Measurements from ENCODE around the gene SEPTIN6.

- no peak for TF ChIP-seq CTCF (IDR thresholded peaks at IDR 0.05)
- TF ChIP-seq POLR2A (IDR thresholded peaks at IDR 0.05), result no peak
These were observed 16.7 kb upstream of the SEPTIN6 start for GRCh38 chrX:119709630-119710029.

Measured in lower leg skin (tissue), 3 donors.